ENCODE results near the gene FAM167B. TPM values are rescaled to one million over a fixed set of nuclear protein-coding genes. Genes with fewer than 3 reads are reported as not detected.
"Not testable (repeated sequence)": the region's sequence is repeated elsewhere in the genome, so short reads cannot be mapped to it uniquely, and the experiment has no call there.

Gene FAM167B
- polyA plus RNA-seq, 12 donors = 3.2 to 5.1 (median 3.8) TPM; not detected in 2

DNA sequence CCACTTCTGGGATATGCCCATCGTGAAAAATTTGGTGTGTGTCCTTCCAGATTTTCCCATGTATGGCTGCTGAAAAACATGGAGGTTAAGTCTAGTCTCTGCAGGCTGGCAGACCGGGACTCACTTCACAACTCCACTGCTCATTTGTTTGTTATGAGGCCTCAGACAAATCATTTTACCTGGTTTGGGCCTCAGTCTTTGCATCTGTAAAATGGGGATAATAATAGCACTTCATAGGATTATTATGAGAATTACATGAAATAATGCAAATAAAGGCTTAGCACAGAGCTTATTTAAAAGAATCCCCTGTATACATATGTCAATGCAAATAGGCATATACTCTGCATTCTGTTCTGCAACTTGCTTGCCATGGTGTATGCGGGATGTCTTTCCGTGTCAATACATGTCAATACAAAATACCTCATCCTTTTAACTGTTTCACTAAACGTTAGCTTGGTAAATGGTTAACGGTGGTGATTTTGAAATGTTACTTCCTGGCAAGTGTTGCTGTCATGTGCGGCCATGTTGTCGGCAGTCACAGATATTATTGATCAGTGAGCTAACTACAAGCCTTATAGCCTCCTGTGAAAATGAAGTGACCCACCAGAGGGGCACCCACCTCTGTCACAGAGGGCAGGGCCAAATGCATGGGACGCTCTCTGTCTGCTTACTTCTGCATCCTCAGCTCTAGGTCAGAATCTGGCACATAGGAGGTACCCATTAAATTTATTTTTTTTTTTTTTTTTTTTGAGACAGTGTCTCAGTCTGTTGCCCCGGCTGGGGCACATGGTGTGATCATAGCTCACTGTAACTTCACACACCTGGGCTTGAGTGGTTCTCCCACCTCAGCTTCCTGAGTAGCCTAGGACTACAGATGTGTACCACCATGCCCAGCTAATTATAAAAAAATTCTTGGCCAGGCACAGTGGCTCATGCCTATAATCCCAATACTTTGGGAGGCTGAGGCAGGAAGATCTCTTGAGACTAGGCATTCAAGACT lies 8.3 kb downstream of the FAM167B start:
- DNase-seq = no peak

- no peak for DNase-seq
Observed at GRCh38 chr1:32256473-32257226, 9.6 kb downstream of the FAM167B start.

GRCh38 chr1:32257227-32257508 lies 10.1 kb downstream of the FAM167B start:
- DNase-seq = no peak

- DNase-seq = not testable (repeated sequence)
Observed at GRCh38 chr1:32263236-32263593, 16.2 kb downstream of the FAM167B start.

DNA sequence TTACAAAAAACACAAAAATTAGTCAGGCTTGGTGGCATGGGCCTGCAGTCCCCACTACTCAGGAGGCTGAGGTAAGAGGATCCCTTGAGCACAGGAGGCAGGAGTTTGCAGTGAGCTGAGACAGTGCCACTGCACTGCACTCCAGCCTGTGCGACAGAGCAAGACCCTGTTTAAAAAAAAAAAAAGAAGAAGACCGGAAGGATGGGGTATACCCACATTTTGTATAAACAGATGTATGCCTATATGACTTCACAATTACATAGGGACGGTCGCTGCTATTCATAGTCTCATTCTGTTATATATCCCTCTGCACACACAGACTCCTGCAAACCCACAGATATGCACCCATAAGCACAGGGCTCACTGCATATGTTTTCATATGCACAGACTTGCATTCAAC lies 16.7 kb downstream of the FAM167B start:
- no peak for DNase-seq

- DNase-seq = no peak
Observed at GRCh38 chr1:32265846-32266245, 18.8 kb downstream of the FAM167B start.

- DNase-seq = no peak
Observed at GRCh38 chr1:32266921-32267591, 20.0 kb downstream of the FAM167B start.

- DNase-seq = no peak
Observed at GRCh38 chr1:32269744-32270143, 22.7 kb downstream of the FAM167B start.

DNA sequence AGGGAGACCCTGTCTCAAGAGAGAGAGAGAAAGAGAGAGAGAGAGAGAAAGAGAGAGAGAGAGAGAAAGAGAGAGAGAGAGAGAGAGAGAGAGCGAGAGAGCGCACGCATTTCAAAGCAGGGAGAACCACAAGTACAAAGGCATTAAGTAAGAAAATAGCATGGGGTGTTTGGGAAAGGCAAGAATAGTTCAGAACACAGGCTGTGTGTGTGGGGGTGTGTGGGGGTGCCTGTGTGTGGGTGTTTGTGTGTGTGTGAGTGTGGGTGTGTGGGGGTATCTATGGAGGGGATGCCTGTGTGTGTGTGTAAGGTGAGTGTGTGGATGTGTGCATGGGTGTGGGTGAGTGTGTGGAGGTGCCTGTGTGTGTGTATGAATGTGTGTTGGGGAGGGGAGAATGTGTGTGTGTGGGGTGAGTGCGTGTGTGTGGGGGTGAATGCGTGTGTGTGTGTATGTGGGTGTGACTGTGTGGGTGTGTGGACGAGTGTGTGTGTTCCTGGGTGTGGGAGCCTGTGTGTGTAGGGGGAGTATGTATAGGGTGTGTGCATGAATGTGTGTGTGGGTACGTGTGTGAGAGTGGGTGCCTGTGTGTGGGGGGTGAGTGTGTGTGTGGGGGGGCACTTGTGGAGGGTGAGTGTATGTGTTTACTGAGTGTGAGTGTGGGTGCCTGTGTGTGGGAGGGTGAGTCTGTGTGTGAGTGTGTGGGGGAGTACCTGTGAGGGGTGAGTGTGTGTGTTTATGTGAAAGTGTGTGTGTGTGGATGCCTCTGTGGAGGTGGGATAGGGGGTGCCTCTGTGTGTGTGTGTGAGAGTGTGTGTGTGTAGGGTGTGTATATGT lies 25.8 kb downstream of the FAM167B start:
- DNase-seq = no peak

DNA sequence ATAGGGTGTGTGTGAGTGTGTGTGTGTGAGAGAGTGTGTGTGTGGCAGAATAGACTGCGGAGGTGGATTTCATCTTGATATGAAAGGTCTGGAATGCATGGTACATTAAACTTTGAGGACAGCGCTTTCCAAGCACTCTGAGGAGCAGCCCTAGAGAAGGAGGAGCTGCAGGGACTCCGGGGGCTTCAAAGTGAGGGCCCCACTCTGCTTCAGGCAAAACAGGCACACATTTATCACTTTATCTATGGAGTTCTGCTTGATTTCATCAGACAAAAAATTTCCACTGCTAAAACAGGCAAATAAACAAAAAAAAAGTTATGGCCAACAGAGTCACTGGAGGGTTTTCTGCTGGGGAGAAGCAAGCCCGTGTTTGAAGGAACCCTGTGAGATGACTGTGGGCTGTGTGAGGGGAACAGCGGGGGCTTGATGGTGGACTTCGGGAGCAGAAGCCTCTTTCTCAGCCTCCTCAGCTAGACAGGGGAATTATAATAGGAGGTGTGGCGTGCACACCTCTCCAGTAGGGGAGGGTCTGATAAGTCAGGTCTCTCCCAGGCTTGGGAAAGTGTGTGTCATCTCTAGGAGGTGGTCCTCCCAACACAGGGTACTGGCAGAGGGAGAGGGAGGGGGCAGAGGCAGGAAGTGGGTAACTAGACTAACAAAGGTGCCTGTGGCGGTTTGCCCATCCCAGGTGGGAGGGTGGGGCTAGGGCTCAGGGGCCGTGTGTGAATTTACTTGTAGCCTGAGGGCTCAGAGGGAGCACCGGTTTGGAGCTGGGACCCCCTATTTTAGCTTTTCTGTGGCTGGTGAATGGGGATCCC lies 26.6 kb downstream of the FAM167B start:
- no peak for DNase-seq

- DNase-seq = no peak
Observed at GRCh38 chr1:32274646-32275340, 27.8 kb downstream of the FAM167B start.

- DNase-seq = no peak
Observed at GRCh38 chr1:32275424-32275823, 28.4 kb downstream of the FAM167B start.

- no peak for DNase-seq
Observed at GRCh38 chr1:32276032-32276782, 29.2 kb downstream of the FAM167B start.

DNA sequence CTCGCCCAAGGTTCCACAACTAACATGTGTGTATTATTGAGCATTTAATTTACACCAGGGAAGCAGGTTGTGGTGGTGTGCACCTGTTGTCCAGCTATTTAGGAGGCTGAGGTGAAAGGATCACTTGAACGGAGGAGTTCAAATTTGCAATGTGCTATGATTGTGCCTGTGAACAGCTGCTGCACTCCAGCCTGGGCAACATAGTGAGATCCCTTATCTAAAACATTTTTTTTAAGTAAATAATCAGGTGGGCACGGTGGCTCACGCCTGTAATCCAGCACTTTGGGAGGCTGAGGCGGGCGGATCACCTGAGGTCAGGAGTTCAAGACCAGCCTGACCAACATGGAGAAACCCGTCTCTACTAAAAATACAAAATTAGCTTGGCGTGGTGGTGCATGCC lies 37.8 kb downstream of the FAM167B start:
- DNase-seq = not testable (repeated sequence)

DNA sequence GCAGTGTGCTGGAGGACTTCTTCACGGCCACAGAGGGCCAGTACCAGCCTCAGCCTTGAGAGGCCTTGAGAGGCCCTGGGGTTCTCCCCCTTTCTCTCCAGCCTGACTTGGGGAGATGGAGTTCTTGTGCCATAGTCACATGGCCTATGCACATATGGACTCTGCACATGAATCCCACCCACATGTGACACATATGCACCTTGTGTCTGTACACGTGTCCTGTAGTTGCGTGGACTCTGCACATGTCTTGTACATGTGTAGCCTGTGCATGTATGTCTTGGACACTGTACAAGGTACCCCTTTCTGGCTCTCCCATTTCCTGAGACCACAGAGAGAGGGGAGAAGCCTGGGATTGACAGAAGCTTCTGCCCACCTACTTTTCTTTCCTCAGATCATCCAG lies 38.6 kb downstream of the FAM167B start:
- no peak for DNase-seq

GRCh38 chr1:32286763-32287162 lies 39.7 kb downstream of the FAM167B start:
- no peak for DNase-seq

- DNase-seq = no peak
Observed at GRCh38 chr1:32289256-32289655, 42.2 kb downstream of the FAM167B start.

- DNase-seq = no peak
Observed at GRCh38 chr1:32291145-32291707, 44.2 kb downstream of the FAM167B start.
